ENCODE measurements around the gene PHIP.

DNA sequence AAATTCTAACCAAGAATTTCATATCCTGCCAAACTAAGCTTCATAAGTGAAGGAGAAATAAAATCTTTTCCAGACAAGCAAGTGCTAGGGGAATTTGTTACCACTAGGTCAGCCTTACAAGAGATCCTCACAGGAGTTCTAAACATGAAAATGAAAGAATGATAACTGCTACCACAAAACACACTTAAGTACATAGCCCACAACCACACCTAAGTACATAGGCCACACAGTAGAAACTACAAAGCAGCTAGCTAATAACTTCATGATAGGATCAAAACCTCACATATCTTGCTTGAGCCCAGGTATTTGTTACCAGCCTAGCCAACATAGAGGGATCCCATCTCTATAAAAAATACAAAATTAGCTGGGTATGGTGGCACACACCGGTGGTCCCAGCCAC, 160.3 kb downstream of the PHIP start:
- TF ChIP-seq, protein P1, sequence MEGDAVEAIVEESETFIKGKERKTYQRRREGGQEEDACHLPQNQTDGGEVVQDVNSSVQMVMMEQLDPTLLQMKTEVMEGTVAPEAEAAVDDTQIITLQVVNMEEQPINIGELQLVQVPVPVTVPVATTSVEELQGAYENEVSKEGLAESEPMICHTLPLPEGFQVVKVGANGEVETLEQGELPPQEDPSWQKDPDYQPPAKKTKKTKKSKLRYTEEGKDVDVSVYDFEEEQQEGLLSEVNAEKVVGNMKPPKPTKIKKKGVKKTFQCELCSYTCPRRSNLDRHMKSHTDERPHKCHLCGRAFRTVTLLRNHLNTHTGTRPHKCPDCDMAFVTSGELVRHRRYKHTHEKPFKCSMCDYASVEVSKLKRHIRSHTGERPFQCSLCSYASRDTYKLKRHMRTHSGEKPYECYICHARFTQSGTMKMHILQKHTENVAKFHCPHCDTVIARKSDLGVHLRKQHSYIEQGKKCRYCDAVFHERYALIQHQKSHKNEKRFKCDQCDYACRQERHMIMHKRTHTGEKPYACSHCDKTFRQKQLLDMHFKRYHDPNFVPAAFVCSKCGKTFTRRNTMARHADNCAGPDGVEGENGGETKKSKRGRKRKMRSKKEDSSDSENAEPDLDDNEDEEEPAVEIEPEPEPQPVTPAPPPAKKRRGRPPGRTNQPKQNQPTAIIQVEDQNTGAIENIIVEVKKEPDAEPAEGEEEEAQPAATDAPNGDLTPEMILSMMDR (IDR thresholded peaks at IDR 0.05 in 2 of 3, conservative IDR thresholded peaks at IDR 0.05 in 1 of 3; ENCODE audit: borderline replicate concordance in 1 of 3, insufficient read depth in 1 of 3, low read depth in 2 of 3, low read length in 2 of 3): no peak
- TF ChIP-seq YY1 (IDR thresholded peaks at IDR 0.05; ENCODE audit: extremely low read depth, insufficient replicate concordance, low read depth, low read length): no peak
- TF ChIP-seq, protein P2, sequence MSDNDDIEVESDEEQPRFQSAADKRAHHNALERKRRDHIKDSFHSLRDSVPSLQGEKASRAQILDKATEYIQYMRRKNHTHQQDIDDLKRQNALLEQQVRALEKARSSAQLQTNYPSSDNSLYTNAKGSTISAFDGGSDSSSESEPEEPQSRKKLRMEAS (IDR thresholded peaks at IDR 0.05): no peak

Data from HCT116 (cell line).